ENCODE measurements around the gene C10orf105. TPM values are rescaled to one million over a fixed set of nuclear protein-coding genes. Genes with fewer than 3 reads are reported as not detected.
A peak's percentile ranks its signal among the peaks of the same experiment; 100 is the strongest.

Gene C10orf105
- not detected in 2 replicates for total RNA-seq

GRCh38 chr10:71719464-71720201, at the start of gene C10orf105:
Gene C10orf105 (minus strand): TSS chr10:71719778. CDS start chr10:71716337, 3,441 bp downstream.
- no peak within 1 kb of the TSS for H3K4me3 Mint-ChIP-seq
- TF ChIP-seq, protein P1, sequence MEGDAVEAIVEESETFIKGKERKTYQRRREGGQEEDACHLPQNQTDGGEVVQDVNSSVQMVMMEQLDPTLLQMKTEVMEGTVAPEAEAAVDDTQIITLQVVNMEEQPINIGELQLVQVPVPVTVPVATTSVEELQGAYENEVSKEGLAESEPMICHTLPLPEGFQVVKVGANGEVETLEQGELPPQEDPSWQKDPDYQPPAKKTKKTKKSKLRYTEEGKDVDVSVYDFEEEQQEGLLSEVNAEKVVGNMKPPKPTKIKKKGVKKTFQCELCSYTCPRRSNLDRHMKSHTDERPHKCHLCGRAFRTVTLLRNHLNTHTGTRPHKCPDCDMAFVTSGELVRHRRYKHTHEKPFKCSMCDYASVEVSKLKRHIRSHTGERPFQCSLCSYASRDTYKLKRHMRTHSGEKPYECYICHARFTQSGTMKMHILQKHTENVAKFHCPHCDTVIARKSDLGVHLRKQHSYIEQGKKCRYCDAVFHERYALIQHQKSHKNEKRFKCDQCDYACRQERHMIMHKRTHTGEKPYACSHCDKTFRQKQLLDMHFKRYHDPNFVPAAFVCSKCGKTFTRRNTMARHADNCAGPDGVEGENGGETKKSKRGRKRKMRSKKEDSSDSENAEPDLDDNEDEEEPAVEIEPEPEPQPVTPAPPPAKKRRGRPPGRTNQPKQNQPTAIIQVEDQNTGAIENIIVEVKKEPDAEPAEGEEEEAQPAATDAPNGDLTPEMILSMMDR (IDR thresholded peaks at IDR 0.05) = no peak
- DNase-seq (no peak), ATAC-seq (ENCODE audit: low read depth) (no peak)
- POLR2A ChIA-PET = no interaction called here
- no peak within 1 kb of the TSS for H3K27ac Mint-ChIP-seq
- CTCF ChIA-PET = interaction anchor here (0.6 to 1.8 kb wide), 2 partner anchors 23 to 87 kb away, joined by 3 to 4 read pairs; no protein-coding TSS in a partner anchor
- no peaks in the 10 kb centered on the region for H3K9me3 Mint-ChIP-seq
- no peaks in the 10 kb centered on the region for H3K27me3 Mint-ChIP-seq
- H3K4me1 Mint-ChIP-seq = peaks cover 7% of the 10 kb centered on the region
- intact Hi-C loops (cut with micrococcal nuclease) = no loop called here
- H3K36me3 Mint-ChIP-seq (ENCODE audit: low read depth) = no peaks in the 10 kb centered on the region

GRCh38 chr10:71767420-71768035, 48.0 kb upstream of the C10orf105 start:
- POLR2A ChIA-PET = interaction anchor here (0.6 to 8.7 kb wide), 10 partner anchors 9 to 537 kb away, joined by 3 to 79 read pairs (median 5); partner anchors contain the start of gene PSAP
- Mint-ChIP-seq H3K4me3 (peak overlapping the region; percentile 55), H3K27ac (peak overlapping the region; percentile 91), H3K36me3 (ENCODE audit: low read depth) (peaks cover 25% of the 10 kb centered on the region), H3K9me3 (no peaks in the 10 kb centered on the region), H3K27me3 (no peaks in the 10 kb centered on the region), H3K4me1 (peaks cover 80% of the 10 kb centered on the region)
- DNase-seq (no peak), ATAC-seq (ENCODE audit: low read depth) (no peak)
- TF ChIP-seq, protein P1 (IDR thresholded peaks at IDR 0.05) = no peak
- CTCF ChIA-PET = interaction anchor here (1.0 to 2.1 kb wide), 7 partner anchors 15 to 281 kb away, joined by 3 to 7 read pairs (median 3); no protein-coding TSS in a partner anchor
- intact Hi-C loops (cut with micrococcal nuclease) = loop anchor here (5.0 to 10.0 kb wide), 3 partner anchors 450 to 1645 kb away; partner anchors contain the start of genes ANAPC16, ANXA7 and ASCC1

DNA sequence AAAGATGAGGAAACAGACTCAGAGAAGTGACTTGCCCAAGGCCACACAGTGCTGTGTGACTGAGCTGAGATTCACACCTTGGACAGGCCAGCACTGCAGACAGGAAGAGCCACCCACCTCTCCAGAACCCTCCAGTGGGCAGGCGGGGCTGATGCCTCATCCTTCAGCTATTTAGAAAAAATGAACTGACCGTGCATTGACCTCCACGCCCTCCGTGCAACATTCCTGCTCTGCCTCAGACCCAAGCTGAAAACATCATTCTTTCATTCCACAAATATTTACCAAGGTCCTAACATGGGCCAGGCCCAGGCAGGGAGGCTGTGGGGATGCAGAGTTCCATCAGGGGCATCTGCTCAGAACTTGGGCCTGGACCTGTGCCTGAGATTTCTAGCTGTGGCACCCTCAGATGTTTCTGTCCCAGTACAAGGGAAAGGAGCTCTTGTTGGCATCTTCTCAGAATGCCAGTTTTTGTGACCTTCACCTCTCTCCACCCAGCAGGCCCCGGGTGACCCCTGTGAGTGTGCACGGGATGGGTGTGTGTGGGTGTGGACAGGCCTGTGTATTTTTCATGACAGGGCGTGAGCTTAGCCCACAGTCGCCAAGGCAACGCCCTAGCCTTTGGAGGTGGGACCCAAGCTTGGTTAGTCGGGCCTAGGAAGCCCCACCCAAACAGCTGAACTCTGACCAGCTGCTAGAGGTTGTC, 47.3 kb upstream of the C10orf105 start:
- H3K4me3 Mint-ChIP-seq = peak overlapping the region; percentile 55
- peaks cover 28% of the 10 kb centered on the region for H3K36me3 Mint-ChIP-seq (ENCODE audit: low read depth)
- peak overlapping the region; percentile 91 for H3K27ac Mint-ChIP-seq
- TF ChIP-seq, protein P1 (IDR thresholded peaks at IDR 0.05) = no peak
- ChIA-PET CTCF (interaction anchor here (1.0 to 2.1 kb wide), 7 partner anchors 15 to 282 kb away, joined by 3 to 7 read pairs (median 3); no protein-coding TSS in a partner anchor), POLR2A (interaction anchor here (0.6 to 8.7 kb wide), 11 partner anchors 9 to 538 kb away, joined by 3 to 79 read pairs (median 4); partner anchors contain the start of gene PSAP)
- intact Hi-C loops (cut with micrococcal nuclease) = loop anchor here (5.0 to 10.0 kb wide), 3 partner anchors 450 to 1645 kb away; partner anchors contain the start of genes ANAPC16, ANXA7 and ASCC1
- peaks cover 79% of the 10 kb centered on the region for H3K4me1 Mint-ChIP-seq
- H3K9me3 Mint-ChIP-seq = no peaks in the 10 kb centered on the region
- ATAC-seq (ENCODE audit: low read depth) = peak; percentile 16
- H3K27me3 Mint-ChIP-seq = no peaks in the 10 kb centered on the region
- no peak for DNase-seq

GRCh38 chr10:71765906-71766716, 46.5 kb upstream of the C10orf105 start:
- no peak for ATAC-seq (ENCODE audit: low read depth)
- POLR2A ChIA-PET = interaction anchor here (0.7 to 8.7 kb wide), 10 partner anchors 8 to 124 kb away, joined by 3 to 79 read pairs (median 5); partner anchors contain the start of gene PSAP
- H3K4me1 Mint-ChIP-seq = peaks cover 74% of the 10 kb centered on the region
- no peak overlapping the region for H3K4me3 Mint-ChIP-seq
- H3K9me3 Mint-ChIP-seq = no peaks in the 10 kb centered on the region
- intact Hi-C loops (cut with micrococcal nuclease) = loop anchor here (5.0 to 10.0 kb wide), 3 partner anchors 451 to 1646 kb away; partner anchors contain the start of genes ANAPC16, ANXA7 and ASCC1
- peak overlapping the region; percentile 91 for H3K27ac Mint-ChIP-seq
- peaks cover 35% of the 10 kb centered on the region for H3K36me3 Mint-ChIP-seq (ENCODE audit: low read depth)
- H3K27me3 Mint-ChIP-seq = no peaks in the 10 kb centered on the region
- TF ChIP-seq, protein P1 (IDR thresholded peaks at IDR 0.05) = no peak
- CTCF ChIA-PET = interaction anchor here (1.0 to 2.1 kb wide), 6 partner anchors 17 to 283 kb away, joined by 3 to 7 read pairs (median 3); no protein-coding TSS in a partner anchor
- no peak for DNase-seq
